Left ventricle myocardium inferior (tissue), 1 donor: Measurements from ENCODE around the gene ZNF277. TPM values are rescaled to one million over a fixed set of nuclear protein-coding genes. Genes with fewer than 3 reads are reported as not detected.

Experiments
- DNase-seq: peaks from one replicate; pipeline ENCODE4 v3.0.0-alpha.2; 2020
- H3K27ac ChIP-seq: fragments of 200-600 bp; replicated peaks from 2 replicates; pipeline ENCODE4 v1.8.0; 2021
- H3K27me3 ChIP-seq: fragments of 200-600 bp; 2 replicates; pipeline ENCODE4 v1.8.0; 2021; ENCODE audit warnings: low read depth
- H3K36me3 ChIP-seq: fragments of 200-600 bp; 2 replicates; pipeline ENCODE4 v1.8.0; 2021
- H3K4me1 ChIP-seq: fragments of 200-600 bp; 2 replicates; pipeline ENCODE4 v1.8.0; 2021
- H3K4me3 ChIP-seq: fragments of 200-600 bp; 2 replicates; pipeline ENCODE4 v1.8.0; 2021; ENCODE audit warnings: mild to moderate bottlenecking, moderate library complexity
- H3K9me3 ChIP-seq: fragments of 200-600 bp; replicated peaks from 2 replicates; pipeline ENCODE4 v1.8.0; 2021
- CTCF ChIP-seq: fragments of 200-600 bp; IDR thresholded peaks from 2 replicates; pipeline ENCODE4 v1.8.0; 2021; ENCODE audit warnings: antibody characterized with exemption, mild to moderate bottlenecking, borderline replicate concordance
- intact Hi-C: fragments of 100-400 bp; cut with micrococcal nuclease; formaldehyde crosslinking; loops from one replicate; pipeline ENCODE4 v1.11.0; 2022
- total RNA-seq: library from RNA; stranded (reverse); fragmentation: NEBNext Ultra II Directional; extraction: Animal tissue kit (Norgen Biotek cat#: 25700); gene quantifications from one replicate; pipeline ENCODE4 v1.2.1, GENCODE V29; 2021
- donor health status: DM: no; HTN: yes; CAD: no; lungs with severe emphysema.

ZNF277 gene
- total RNA-seq, 1 donor from 2014 or later, result 14.6 TPM

- Histone ChIP-seq H3K4me1 (peaks cover 30% of the 10 kb centered on the region), H3K27ac (no peak overlapping the region), H3K4me3 (no peak overlapping the region), H3K9me3 (no peaks in the 10 kb centered on the region), H3K27me3 (no peaks in the 10 kb centered on the region), H3K36me3 (no peaks in the 10 kb centered on the region)
- DNase-seq, result no peak
- no peak for TF ChIP-seq CTCF
- intact Hi-C loops, result no loop called here
Observed at GRCh38 chr7:112262855-112263487, 56.5 kb downstream of the ZNF277 start.

- Histone ChIP-seq H3K9me3 (no peaks in the 10 kb centered on the region), H3K36me3 (no peaks in the 10 kb centered on the region), H3K27me3 (no peaks in the 10 kb centered on the region), H3K27ac (no peak overlapping the region), H3K4me3 (no peak overlapping the region), H3K4me1 (peaks cover 30% of the 10 kb centered on the region)
- TF ChIP-seq CTCF, result no peak
- no peak for DNase-seq
- intact Hi-C loops, result no loop called here
Observed at GRCh38 chr7:112263519-112263918, 57.0 kb downstream of the ZNF277 start.

- H3K4me1 ChIP-seq, result peaks cover 30% of the 10 kb centered on the region
- intact Hi-C loops, result no loop called here
- H3K9me3 ChIP-seq, result no peaks in the 10 kb centered on the region
- no peak overlapping the region for H3K4me3 ChIP-seq
- no peak overlapping the region for H3K27ac ChIP-seq
- no peak for TF ChIP-seq CTCF
- no peak for DNase-seq
- H3K27me3 ChIP-seq, result no peaks in the 10 kb centered on the region
- no peaks in the 10 kb centered on the region for H3K36me3 ChIP-seq
Observed at GRCh38 chr7:112266141-112266540, 59.6 kb downstream of the ZNF277 start.

- no peak for TF ChIP-seq CTCF
- no peak overlapping the region for H3K4me3 ChIP-seq
- H3K4me1 ChIP-seq, result peaks cover 30% of the 10 kb centered on the region
- H3K27me3 ChIP-seq, result no peaks in the 10 kb centered on the region
- H3K27ac ChIP-seq, result no peak overlapping the region
- no peak for DNase-seq
- intact Hi-C loops, result no loop called here
- H3K9me3 ChIP-seq, result no peaks in the 10 kb centered on the region
- H3K36me3 ChIP-seq, result no peaks in the 10 kb centered on the region
Observed at GRCh38 chr7:112266595-112267270, 60.2 kb downstream of the ZNF277 start.

GRCh38 chr7:112267944-112268691 lies 61.6 kb downstream of the ZNF277 start:
- Histone ChIP-seq H3K27ac (no peak overlapping the region), H3K4me1 (peaks cover 26% of the 10 kb centered on the region)
- no peak for TF ChIP-seq CTCF

More at GRCh38 chr7:112267944-112268691, 61.6 kb downstream of the ZNF277 start:
- Histone ChIP-seq H3K4me3 (no peak overlapping the region), H3K27me3 (no peaks in the 10 kb centered on the region), H3K9me3 (no peaks in the 10 kb centered on the region), H3K36me3 (no peaks in the 10 kb centered on the region)
- no peak for DNase-seq
- intact Hi-C loops, result no loop called here
